Adrenal gland (tissue), 12 donors: ENCODE measurements around the gene SHC4. TPM values are rescaled to one million over a fixed set of nuclear protein-coding genes. Genes with fewer than 3 reads are reported as not detected.

ENCODE experiments used
- DNase-seq, 7 donors: peaks; one replicate each; pipeline ENCODE4 v3.0.0-alpha.2; 2019 to 2020
- H3K27ac ChIP-seq, 5 donors: fragments of 200-600 bp; sonication (generic) in 4 of 5; 1 replicate in 3 of 5; 2 replicates in 2 of 5; pipeline versions ENCODE4 v1.5.1 to v1.8.0; 2016 to 2020; ENCODE audit warnings: mild to moderate bottlenecking in 1 of 5
- H3K27me3 ChIP-seq: fragments of 200-600 bp; 2 replicates; pipeline ENCODE4 v1.8.0; 2021
- H3K36me3 ChIP-seq, 2 donors: fragments of 200-600 bp; replicated peaks in 1 of 2; 1 replicate in 1 of 2; 2 replicates in 1 of 2; pipeline versions ENCODE4 v1.5.1 to v1.8.0; 2018 to 2022
- H3K4me1 ChIP-seq, 2 donors: fragments of 200-600 bp; replicated peaks in 1 of 2; 1 replicate in 1 of 2; 2 replicates in 1 of 2; pipeline versions ENCODE4 v1.5.1 to v1.8.0; 2018 to 2021
- H3K4me3 ChIP-seq, 4 donors: fragments of 200-600 bp; sonication (generic) in 3 of 4; one replicate each; pipeline ENCODE4 v1.5.1; 2016 to 2018
- H3K9me3 ChIP-seq, 3 donors: fragments of 200-600 bp; sonication (generic) in 1 of 3; replicated peaks in 1 of 3; 1 replicate in 2 of 3; 2 replicates in 1 of 3; pipeline versions ENCODE4 v1.5.1 to v1.8.0; 2016 to 2021
- POLR2A ChIP-seq, 2 donors: fragments of 450-650 bp; IDR thresholded peaks; one replicate each; pipeline ENCODE4 v1.6.1; 2017; ENCODE audit warnings: antibody characterized with exemption in 2 of 2, mild to moderate bottlenecking in 2 of 2, moderate library complexity in 1 of 2
- WGBS, 4 donors: extraction: QIAGEN DNeasy Blood & Tissue Kit in 2 of 4; methylation state at CpG; one replicate each; pipeline versions ENCODE4 v1.1.5 to v1.1.7; 2013 to 2017; 5-methylcytosine and 5-hydroxymethylcytosine counted together
- intact Hi-C, 2 donors: fragments of 100-400 bp; cut with DNase I; formaldehyde crosslinking; loops; one replicate each; pipeline versions ENCODE4 v1.14.1 to v1.15.0; 2022 to 2023
- polyA plus RNA-seq, 3 donors: library from polyadenylated mRNA; stranded (reverse); fragments of 200-250 nt in 2 of 3; fragments of 350-450 nt in 1 of 3; fragmentation: Illumina TruSeq in 1 of 3; extraction: RNeasy Lipid Tissue Mini Kit (QIAGEN cat#74804) in 1 of 3; gene quantifications; one replicate each; pipeline ENCODE4 v1.2.3, GENCODE V29; 2013 to 2014
- total RNA-seq, 9 donors: library from RNA; depleted of rRNA in 4 of 9; stranded (reverse); fragments of >200 nt in 4 of 9; fragments of 120-200 nt in 1 of 9; fragmentation: NEBNext Ultra II Directional in 1 of 9; extraction: Animal tissue kit (Norgen Biotek cat#: 25700) in 1 of 9; gene quantifications; one replicate each; pipeline versions ENCODE4 v1.1.0 to v1.2.4, GENCODE V29; 2013 to 2023
- TF ChIP-seq, protein P1 (sequence below), 6 experiments: fragments of 450-650 bp in 4 of 6; fragments of 200-600 bp in 2 of 6; sonication (generic) in 1 of 6; IDR thresholded peaks; 1 replicate in 5 of 6; 2 replicates in 1 of 6; pipeline versions ENCODE4 v1.5.1 to v1.8.0; 2016 to 2021; ENCODE audit warnings: antibody characterized with exemption in 6 of 6, mild to moderate bottlenecking in 2 of 6, moderate library complexity in 1 of 6
- donor health status: healthy with polysubstance abuse.
- donor health status: Bipolar disorder and iron deficiency.
- donor health status: DM: yes; HTN: yes; CAD: no.
- donor health status: DM: no; HTN: no; CAD: no.
- donor health status: DM: no; HTN: no; CAD: no.
- donor health status: DM: yes; HTN: yes; CAD: no.

Gene SHC4
- total and polyA plus RNA-seq, 12 donors = 0.40 to 1.8 (median 0.99) TPM

GRCh38 chr15:48782911-48783310, 180.8 kb downstream of the SHC4 start:
- Histone ChIP-seq H3K27me3 (no peaks in the 10 kb centered on the region), H3K27ac (no peak overlapping the region), H3K9me3 (no peaks in the 10 kb centered on the region), H3K4me1 (no peaks in the 10 kb centered on the region), H3K4me3 (no peak overlapping the region), H3K36me3 (no peaks in the 10 kb centered on the region)
- intact Hi-C loops = no loop called here
- DNase-seq = no peak
- TF ChIP-seq, protein P1, sequence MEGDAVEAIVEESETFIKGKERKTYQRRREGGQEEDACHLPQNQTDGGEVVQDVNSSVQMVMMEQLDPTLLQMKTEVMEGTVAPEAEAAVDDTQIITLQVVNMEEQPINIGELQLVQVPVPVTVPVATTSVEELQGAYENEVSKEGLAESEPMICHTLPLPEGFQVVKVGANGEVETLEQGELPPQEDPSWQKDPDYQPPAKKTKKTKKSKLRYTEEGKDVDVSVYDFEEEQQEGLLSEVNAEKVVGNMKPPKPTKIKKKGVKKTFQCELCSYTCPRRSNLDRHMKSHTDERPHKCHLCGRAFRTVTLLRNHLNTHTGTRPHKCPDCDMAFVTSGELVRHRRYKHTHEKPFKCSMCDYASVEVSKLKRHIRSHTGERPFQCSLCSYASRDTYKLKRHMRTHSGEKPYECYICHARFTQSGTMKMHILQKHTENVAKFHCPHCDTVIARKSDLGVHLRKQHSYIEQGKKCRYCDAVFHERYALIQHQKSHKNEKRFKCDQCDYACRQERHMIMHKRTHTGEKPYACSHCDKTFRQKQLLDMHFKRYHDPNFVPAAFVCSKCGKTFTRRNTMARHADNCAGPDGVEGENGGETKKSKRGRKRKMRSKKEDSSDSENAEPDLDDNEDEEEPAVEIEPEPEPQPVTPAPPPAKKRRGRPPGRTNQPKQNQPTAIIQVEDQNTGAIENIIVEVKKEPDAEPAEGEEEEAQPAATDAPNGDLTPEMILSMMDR (IDR thresholded peaks at IDR 0.05) = no peak
- no peak for TF ChIP-seq POLR2A (IDR thresholded peaks at IDR 0.05)
- 74 to 98% (median 96%) methylated on average over 2 of the region's 2 CpGs for WGBS, 4 donors

GRCh38 chr15:48781481-48782081, 182.1 kb downstream of the SHC4 start:
- DNase-seq = no peak
- H3K36me3 ChIP-seq = no peaks in the 10 kb centered on the region
- H3K27me3 ChIP-seq = no peaks in the 10 kb centered on the region
- no peak overlapping the region for H3K4me3 ChIP-seq
- no peak for TF ChIP-seq POLR2A (IDR thresholded peaks at IDR 0.05)
- TF ChIP-seq, protein P1 (IDR thresholded peaks at IDR 0.05) = no peak
- H3K4me1 ChIP-seq = no peaks in the 10 kb centered on the region
- no peak overlapping the region for H3K27ac ChIP-seq
- no peaks in the 10 kb centered on the region for H3K9me3 ChIP-seq
- WGBS, 4 donors = 95 to 98% (median 97%) methylated on average over 5 of the region's 5 CpGs
- intact Hi-C loops = no loop called here

DNA sequence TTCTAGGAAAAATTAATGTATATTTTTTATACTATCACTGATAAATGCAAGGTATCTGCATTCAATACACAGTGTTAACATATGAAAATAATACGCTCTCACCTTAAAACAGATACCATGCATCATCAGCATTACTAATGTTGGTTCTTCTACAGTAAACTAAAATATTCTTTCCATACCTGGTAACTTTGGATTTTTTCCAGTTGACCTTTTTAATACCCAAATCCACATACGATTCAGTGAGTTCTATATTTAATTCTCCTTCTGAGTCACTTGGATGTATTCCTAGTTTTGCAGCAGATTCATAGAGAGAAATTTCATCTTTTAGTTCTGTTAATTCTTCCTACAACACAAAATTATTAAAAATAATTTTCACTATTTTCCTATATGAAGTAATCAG, 182.7 kb downstream of the SHC4 start:
- no peak overlapping the region for H3K4me3 ChIP-seq
- WGBS, 4 donors = 69 to 80% (median 77%) methylated on average over 2 of the region's 2 CpGs
- no peak overlapping the region for H3K27ac ChIP-seq
- H3K4me1 ChIP-seq = no peaks in the 10 kb centered on the region
- no peaks in the 10 kb centered on the region for H3K36me3 ChIP-seq
- no peak for TF ChIP-seq POLR2A (IDR thresholded peaks at IDR 0.05)
- TF ChIP-seq, protein P1 (IDR thresholded peaks at IDR 0.05) = no peak
- no peaks in the 10 kb centered on the region for H3K27me3 ChIP-seq
- no peaks in the 10 kb centered on the region for H3K9me3 ChIP-seq
- intact Hi-C loops = no loop called here
- DNase-seq = no peak

DNA sequence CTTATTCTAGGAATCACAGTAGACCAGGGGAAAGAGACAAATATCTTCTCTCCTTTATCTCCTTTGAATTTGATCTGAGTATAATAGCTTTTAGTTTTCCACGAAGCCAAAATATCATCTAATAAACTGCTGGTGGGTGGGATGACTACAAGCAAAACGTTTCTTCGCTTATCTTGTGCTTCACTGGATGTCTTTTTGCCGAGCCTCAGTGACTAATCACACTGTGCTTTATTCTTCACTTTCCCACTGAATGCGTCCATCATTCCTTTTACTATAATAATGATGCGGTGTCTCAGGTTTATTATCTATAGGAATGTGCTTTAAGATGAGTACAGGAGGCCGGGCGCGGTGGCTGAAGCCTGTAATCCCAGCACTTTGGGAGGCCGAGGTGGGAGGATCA, 185.4 kb downstream of the SHC4 start:
- no peak overlapping the region for H3K4me3 ChIP-seq
- H3K9me3 ChIP-seq = no peaks in the 10 kb centered on the region
- no peak for DNase-seq
- no peaks in the 10 kb centered on the region for H3K27me3 ChIP-seq
- 82 to 90% (median 87%) methylated on average over 10 of the region's 10 CpGs for WGBS, 4 donors
- TF ChIP-seq POLR2A (IDR thresholded peaks at IDR 0.05) = no peak
- TF ChIP-seq, protein P1 (IDR thresholded peaks at IDR 0.05) = no peak
- H3K27ac ChIP-seq = no peak overlapping the region
- no peaks in the 10 kb centered on the region for H3K4me1 ChIP-seq
- intact Hi-C loops = no loop called here
- H3K36me3 ChIP-seq = no peaks in the 10 kb centered on the region
